Endothelial cell of umbilical vein (primary cell): ENCODE results near the gene CCDC40. TPM values are rescaled to one million over a fixed set of nuclear protein-coding genes. Genes with fewer than 3 reads are reported as not detected.

ENCODE experiments used
- BruUV-seq: library from RNA; stranded (reverse); fragments of 400-500 nt; replicated peaks from 2 replicates; lab custom pipeline; 2021; lab: Mats Ljungman, UMichigan
- CTCF ChIA-PET: fragments of 300-600, 350-600 bp; sonication (Branson Sonifier 250); formaldehyde crosslinking; loops from one replicate; lab custom pipeline; 2021; ENCODE audit warnings: antibody characterized with exemption, inconsistent platforms; lab: Charles Lee
- POLR2A ChIA-PET: fragments of 300-600, 350-600 bp; sonication (Branson Sonifier 250); formaldehyde crosslinking; loops from one replicate; lab custom pipeline; 2021; ENCODE audit warnings: antibody characterized with exemption, inconsistent platforms; lab: Charles Lee
- DNase-seq: peaks from one replicate; pipeline ENCODE4 v3.0.0-alpha.2; 2011; ENCODE audit warnings: low read depth, low spot score
- FAIRE-seq: peaks from 2 replicates; lab custom pipeline; 2011; peaks lifted over from hg19 to GRCh38; lab: Jason Lieb, UNC
- H2AFZ ChIP-seq: 2 replicates; pipeline ENCODE4 v1.6.0; 2012; ENCODE audit warnings: low read depth, low read length, control low read depth, inconsistent platforms
- H3K27ac ChIP-seq: 2 replicates; pipeline ENCODE4 v1.5.1; 2011; ENCODE audit warnings: low read depth, mild to moderate bottlenecking, control low read depth, low read length, moderate library complexity; ENCODE audit not compliant: insufficient read depth
- H3K27me3 ChIP-seq, 2 experiments: 2 replicates each; pipeline versions ENCODE4 v1.6.0 to v1.6.1; 2011; ENCODE audit warnings: low read length in 2 of 2, mixed read lengths in 1 of 2; ENCODE audit not compliant: control insufficient read depth in 2 of 2, insufficient read depth in 2 of 2
- H3K36me3 ChIP-seq, 2 experiments: 2 replicates in 1 of 2; 3 replicates in 1 of 2; pipeline ENCODE4 v1.5.1; 2011; ENCODE audit warnings: low read length in 2 of 2, mild to moderate bottlenecking in 1 of 2, moderate library complexity in 1 of 2; ENCODE audit not compliant: control insufficient read depth in 2 of 2, insufficient read depth in 2 of 2; ENCODE audit errors: extremely low read depth in 1 of 2
- H3K4me1 ChIP-seq: 3 replicates; pipeline ENCODE4 v1.5.1; 2011; ENCODE audit warnings: mild to moderate bottlenecking, low read length; ENCODE audit not compliant: control insufficient read depth, insufficient read depth; ENCODE audit errors: extremely low read depth
- H3K4me2 ChIP-seq: 2 replicates; pipeline ENCODE4 v1.6.1; 2011; ENCODE audit warnings: low read length, control low read depth, mixed read lengths; ENCODE audit not compliant: insufficient read depth
- H3K4me3 ChIP-seq, 3 experiments: fragments of 200-600 bp in 1 of 3; sonication (generic), shearing (Covaris generic) in 1 of 3; replicated peaks in 1 of 3; 2 replicates each; pipeline ENCODE4 v1.5.1; 2011 to 2016; ENCODE audit warnings: control low read depth in 3 of 3, low read length in 3 of 3, mild to moderate bottlenecking in 2 of 3, inconsistent platforms in 1 of 3, low read depth in 1 of 3, moderate library complexity in 1 of 3; ENCODE audit not compliant: insufficient read depth in 1 of 3
- H3K79me2 ChIP-seq: 2 replicates; pipeline ENCODE4 v1.6.0; 2012; ENCODE audit warnings: low read length, inconsistent platforms; ENCODE audit not compliant: control insufficient read depth, insufficient read depth
- H3K9ac ChIP-seq: replicated peaks from 2 replicates; pipeline ENCODE3; 2011; ENCODE audit warnings: low read length, control low read depth; ENCODE audit not compliant: insufficient read depth; ENCODE audit errors: extremely low read depth
- H3K9me1 ChIP-seq: replicated peaks from 3 replicates; pipeline ENCODE4 v1.6.0; 2011; ENCODE audit warnings: mild to moderate bottlenecking, low read length; ENCODE audit not compliant: control insufficient read depth, insufficient read depth; ENCODE audit errors: extremely low read depth
- H3K9me3 ChIP-seq: replicated peaks from 2 replicates; pipeline ENCODE4 v1.5.1; 2012; ENCODE audit warnings: low read length, inconsistent platforms; ENCODE audit not compliant: control insufficient read depth, insufficient read depth
- H4K20me1 ChIP-seq: replicated peaks from 2 replicates; pipeline ENCODE3; 2011; ENCODE audit warnings: mild to moderate bottlenecking, low read length; ENCODE audit not compliant: control insufficient read depth, insufficient read depth; ENCODE audit errors: extremely low read depth
- EZH2 ChIP-seq: IDR thresholded peaks from 2 replicates; pipeline ENCODE4 v1.6.1; 2012; ENCODE audit warnings: borderline replicate concordance, low read depth, mild to moderate bottlenecking, moderate library complexity, low read length, inconsistent platforms; ENCODE audit not compliant: severe bottlenecking
- FOS ChIP-seq: IDR thresholded peaks from 2 replicates; pipeline ENCODE4 v1.6.1; 2011; ENCODE audit warnings: mild to moderate bottlenecking, low read length, moderate library complexity, borderline replicate concordance; ENCODE audit not compliant: insufficient read depth
- GATA2 ChIP-seq: IDR thresholded peaks from 2 replicates; pipeline ENCODE4 v1.7.0; 2011; ENCODE audit warnings: low read depth, mild to moderate bottlenecking, moderate library complexity, mixed read lengths, low read length; ENCODE audit not compliant: insufficient read length, insufficient read depth
- JUN ChIP-seq: IDR thresholded peaks from 2 replicates; pipeline ENCODE4 v1.6.1; 2011; ENCODE audit warnings: borderline replicate concordance, low read depth; ENCODE audit not compliant: insufficient read length, insufficient read depth
- MYC ChIP-seq: IDR thresholded peaks from one replicate; pipeline ENCODE4 v1.6.1; 2011; ENCODE audit warnings: mild to moderate bottlenecking, low read depth, low read length
- POLR2A ChIP-seq: IDR thresholded peaks from 2 replicates; pipeline ENCODE4 v1.6.1; 2012; ENCODE audit warnings: low read depth, mild to moderate bottlenecking, control low read depth, low read length
- POLR2AphosphoS5 ChIP-seq: IDR thresholded peaks from 2 replicates; pipeline ENCODE4 v1.6.1; 2012; ENCODE audit warnings: low read depth, mild to moderate bottlenecking, control low read depth, low read length, moderate library complexity; ENCODE audit not compliant: insufficient read depth
- dilution Hi-C: fragments of 300-500 bp; cut with MboI; formaldehyde crosslinking; loops from one replicate; pipeline ENCODE4 v1.15.0; 2019; ENCODE audit warnings: low sequenced_read_pairs; ENCODE audit not compliant: extremely low pct_ligation_motif_present
- intact Hi-C: fragments of 100-400 bp; cut with micrococcal nuclease; formaldehyde crosslinking; loops from one replicate; pipeline ENCODE4 v1.10.0; 2022
- polyA plus RNA-seq, 4 experiments: library from polyadenylated mRNA; depleted of rRNA in 3 of 4; stranded (reverse) in 3 of 4; unstranded in 1 of 4; fragments of >200 nt; gene quantifications; 2 replicates each; pipeline versions ENCODE4 v1.2.1 to v1.2.3, GENCODE V29; 2011 to 2012; ENCODE audit warnings: missing spikeins in 1 of 4
- total RNA-seq: library from RNA; stranded (reverse); gene quantifications from 2 replicates; pipeline ENCODE4 v1.2.3, GENCODE V29; 2021
- TF ChIP-seq, protein P1 (sequence below): IDR thresholded peaks from 2 replicates; pipeline ENCODE4 v1.6.1; 2011; ENCODE audit not compliant: insufficient read depth, insufficient read length
- TF ChIP-seq, protein P2 (sequence below), 2 donors: IDR thresholded peaks; 1 replicate in 1 of 2; 2 replicates in 1 of 2; pipeline ENCODE4 v1.5.1; 2011; ENCODE audit warnings: low read length in 2 of 2, mild to moderate bottlenecking in 2 of 2, moderate library complexity in 2 of 2, control low read depth in 1 of 2, inconsistent platforms in 1 of 2, low read depth in 1 of 2; ENCODE audit not compliant: insufficient read depth in 1 of 2; ENCODE audit errors: extremely low read depth in 1 of 2

The CCDC40 gene
- total and polyA plus RNA-seq, 2 donors (not counting 3 experiments of a cell fraction or from before 2014, with no cell fraction given), result 1.4 to 5.5 TPM

DNA sequence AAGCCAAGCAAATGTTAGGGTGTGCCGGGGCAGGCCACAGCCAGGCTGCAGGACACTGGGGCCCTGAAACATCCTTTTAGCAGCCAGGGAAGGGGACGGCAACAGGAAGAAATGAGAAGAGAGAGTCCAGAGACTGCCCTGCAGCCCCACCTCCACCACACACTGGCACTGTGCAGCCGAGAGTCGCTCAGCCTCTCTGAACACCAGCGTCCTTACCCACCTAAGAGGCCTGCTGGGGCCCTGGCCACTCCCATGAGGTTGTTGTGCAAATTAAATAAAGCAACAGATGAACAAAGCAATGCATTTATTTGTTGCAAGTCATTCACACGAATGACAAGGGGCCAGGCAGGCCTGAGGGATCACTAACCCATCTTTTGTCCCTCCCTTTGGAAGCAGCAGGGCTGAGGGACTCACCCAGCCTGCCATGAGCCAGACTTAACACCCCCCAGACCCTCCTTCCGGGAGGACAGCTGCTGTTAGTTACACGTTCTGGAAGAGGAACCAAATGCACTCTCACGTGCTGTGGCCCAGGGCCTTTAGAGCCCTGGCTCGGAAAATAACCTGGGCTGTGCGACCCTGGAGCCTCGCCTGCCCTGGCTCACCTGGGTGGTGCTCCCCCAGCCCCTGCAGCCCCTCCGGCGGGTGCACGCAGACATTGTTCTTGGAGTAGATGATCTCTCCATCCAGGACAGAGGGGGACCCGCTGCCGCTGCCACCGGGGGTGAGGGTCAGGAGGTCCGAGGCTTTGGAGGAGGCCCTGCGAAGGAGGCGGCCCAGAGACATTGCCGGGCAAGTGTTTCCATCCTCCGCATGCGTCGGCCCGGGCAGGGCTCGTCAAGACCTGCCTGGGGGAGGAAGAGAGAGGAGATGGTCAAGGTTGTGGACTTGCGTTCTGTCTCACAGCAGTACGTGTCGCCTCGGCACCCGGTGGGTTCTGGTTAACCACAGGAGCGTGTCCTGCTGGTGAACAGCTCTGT lies 23.4 kb upstream of the CCDC40 start:
- Histone ChIP-seq H2AFZ (no peak overlapping the region), H4K20me1 (no peaks in the 10 kb centered on the region), H3K4me3 (no peak overlapping the region), H3K9me1 (no peaks in the 10 kb centered on the region), H3K9me3 (no peaks in the 10 kb centered on the region), H3K27ac (no peak overlapping the region), H3K9ac (no peak overlapping the region), H3K79me2 (peaks cover 2% of the 10 kb centered on the region), H3K27me3 (no peaks in the 10 kb centered on the region), H3K4me2 (no peak overlapping the region), H3K36me3 (peaks cover 0 to 20% of the 10 kb centered on the region in 2 experiments), H3K4me1 (no peaks in the 10 kb centered on the region)
- intact Hi-C loops (no loop called here), dilution Hi-C loops (no loop called here)
- FAIRE-seq (no peak), DNase-seq (no peak)
- TF ChIP-seq EZH2, result no peak
- TF ChIP-seq FOS, result no peak
- TF ChIP-seq JUN, result no peak
- TF ChIP-seq, protein P1, sequence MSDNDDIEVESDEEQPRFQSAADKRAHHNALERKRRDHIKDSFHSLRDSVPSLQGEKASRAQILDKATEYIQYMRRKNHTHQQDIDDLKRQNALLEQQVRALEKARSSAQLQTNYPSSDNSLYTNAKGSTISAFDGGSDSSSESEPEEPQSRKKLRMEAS, result no peak
- no peak for TF ChIP-seq MYC
- no peak for TF ChIP-seq POLR2AphosphoS5
- no peak for TF ChIP-seq GATA2
- TF ChIP-seq, protein P2, sequence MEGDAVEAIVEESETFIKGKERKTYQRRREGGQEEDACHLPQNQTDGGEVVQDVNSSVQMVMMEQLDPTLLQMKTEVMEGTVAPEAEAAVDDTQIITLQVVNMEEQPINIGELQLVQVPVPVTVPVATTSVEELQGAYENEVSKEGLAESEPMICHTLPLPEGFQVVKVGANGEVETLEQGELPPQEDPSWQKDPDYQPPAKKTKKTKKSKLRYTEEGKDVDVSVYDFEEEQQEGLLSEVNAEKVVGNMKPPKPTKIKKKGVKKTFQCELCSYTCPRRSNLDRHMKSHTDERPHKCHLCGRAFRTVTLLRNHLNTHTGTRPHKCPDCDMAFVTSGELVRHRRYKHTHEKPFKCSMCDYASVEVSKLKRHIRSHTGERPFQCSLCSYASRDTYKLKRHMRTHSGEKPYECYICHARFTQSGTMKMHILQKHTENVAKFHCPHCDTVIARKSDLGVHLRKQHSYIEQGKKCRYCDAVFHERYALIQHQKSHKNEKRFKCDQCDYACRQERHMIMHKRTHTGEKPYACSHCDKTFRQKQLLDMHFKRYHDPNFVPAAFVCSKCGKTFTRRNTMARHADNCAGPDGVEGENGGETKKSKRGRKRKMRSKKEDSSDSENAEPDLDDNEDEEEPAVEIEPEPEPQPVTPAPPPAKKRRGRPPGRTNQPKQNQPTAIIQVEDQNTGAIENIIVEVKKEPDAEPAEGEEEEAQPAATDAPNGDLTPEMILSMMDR (IDR thresholded peaks at IDR 0.05; ENCODE audit: extremely low read depth in 1 of 2, insufficient read depth in 1 of 2, low read depth in 1 of 2, low read length in 2 of 2), result no peak
- TF ChIP-seq POLR2A, result no peak
- CTCF ChIA-PET, result no interaction called here
- POLR2A ChIA-PET, result no interaction called here
- no TSS peak for BruUV-seq
